Fibroblast of skin of back (primary cell): ENCODE measurements around the gene NFIB.

ENCODE experiments used
- DNase-seq: peaks from one replicate; pipeline ENCODE4 v3.0.0-alpha.2; 2013

NFIB gene

DNA sequence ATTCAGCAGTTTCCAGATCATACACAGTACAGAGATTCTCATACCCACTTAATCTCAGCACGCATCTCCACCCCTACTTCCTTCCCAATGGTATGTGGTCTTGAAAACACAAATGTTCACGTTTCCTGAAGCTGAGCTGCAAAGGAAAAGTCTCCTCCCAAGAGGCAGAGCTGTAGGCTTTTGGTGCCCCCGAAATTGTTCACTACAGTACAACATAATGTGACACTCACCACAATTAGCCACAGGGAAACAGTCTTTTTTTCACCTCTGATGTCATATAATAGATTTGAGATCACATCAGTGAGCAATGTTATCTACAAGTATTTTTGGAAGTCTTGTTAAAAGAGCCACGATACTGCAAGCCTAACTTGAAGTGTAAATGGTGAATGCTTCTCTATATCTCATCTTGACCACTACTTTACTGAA lies 40.2 kb downstream of the NFIB start:
- DNase-seq: no peak

DNA sequence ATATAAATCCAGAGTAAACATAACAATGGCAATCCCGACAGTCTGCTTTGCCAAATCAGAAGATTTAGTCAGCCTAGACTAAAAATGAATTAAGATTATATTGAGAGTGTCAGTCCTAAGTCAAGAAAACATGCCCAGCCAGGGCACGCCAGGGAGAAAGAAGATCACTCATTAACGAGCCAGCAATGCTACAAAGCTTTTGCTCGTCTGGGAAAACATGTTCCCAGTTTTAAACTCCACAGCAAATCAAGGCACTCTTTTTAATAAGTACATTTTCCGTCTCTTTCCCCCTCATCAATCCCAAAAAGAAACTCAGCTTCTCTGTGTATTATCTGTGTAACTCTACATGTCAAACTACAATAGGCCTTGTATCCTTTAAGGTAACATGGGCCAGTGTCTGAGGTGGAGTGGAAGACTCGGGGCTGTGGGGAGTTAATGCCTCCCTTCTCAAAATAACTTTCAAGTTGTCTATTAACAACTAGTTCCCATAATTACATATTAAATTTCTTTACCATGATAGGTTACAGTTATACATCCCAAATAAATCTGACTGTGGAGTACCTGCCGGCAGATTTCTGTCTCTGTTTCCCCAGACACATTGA lies 40.9 kb downstream of the NFIB start:
- no peak for DNase-seq

DNA sequence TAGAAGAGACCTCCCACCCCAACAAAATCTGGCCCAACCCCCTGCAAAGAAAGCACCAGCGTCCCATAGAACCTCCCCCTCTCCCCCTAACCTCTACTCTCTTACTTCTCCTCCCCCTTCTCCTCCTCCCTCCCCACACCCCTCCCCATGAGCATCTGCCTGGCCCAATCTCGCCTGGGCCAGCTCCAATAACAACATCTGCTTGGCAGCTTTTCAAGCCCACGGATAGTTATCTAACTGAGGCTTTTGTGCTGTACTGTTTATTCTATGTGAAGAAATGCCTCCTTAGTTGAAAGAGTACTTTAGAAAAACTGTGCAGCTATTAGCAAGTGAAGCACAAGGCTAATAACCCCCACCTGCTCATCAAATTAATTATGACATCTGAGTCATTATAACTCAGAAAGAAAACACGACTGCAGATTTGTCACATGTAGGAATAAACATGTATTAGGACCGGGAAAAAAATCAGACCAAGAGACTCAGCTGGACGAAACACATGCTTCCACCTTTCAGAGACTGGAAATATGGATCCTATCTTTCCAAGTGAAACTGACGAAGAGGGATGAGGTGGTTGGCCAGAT lies 42.8 kb downstream of the NFIB start:
- peak; percentile 53 for DNase-seq

DNA sequence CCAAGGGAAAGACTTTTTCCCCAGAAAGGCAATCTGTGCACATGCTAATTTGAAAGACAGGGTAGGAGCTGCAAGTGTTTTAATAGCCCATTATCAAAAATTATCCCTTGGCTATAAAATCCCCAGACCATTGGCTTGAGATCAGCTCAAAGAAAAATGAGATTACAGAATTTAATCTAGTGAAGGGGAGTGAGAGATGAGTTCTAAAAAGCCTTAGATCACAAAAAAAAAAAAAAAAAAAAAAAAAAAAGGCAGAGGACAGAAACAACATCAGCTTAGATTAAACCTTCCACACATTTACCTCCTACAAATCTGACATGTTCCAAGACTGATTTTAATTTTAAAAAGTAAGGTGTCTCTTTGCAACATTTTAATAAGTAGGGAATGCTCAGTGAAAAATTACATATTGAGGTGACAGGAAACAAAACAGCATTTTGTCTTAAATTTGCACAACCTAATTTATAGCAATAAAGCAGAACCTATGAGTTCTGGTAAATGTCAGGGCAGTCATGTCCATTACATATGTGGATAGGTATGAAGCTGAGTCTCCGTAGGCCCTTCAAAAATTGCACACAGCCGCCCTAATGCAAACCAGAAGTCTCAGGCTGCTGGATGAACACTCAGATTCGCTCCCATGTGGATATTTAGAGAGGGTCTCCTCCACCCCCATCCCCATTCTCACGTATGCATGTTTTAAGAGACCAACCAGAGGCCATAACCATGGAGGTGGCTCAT lies 43.4 kb downstream of the NFIB start:
- DNase-seq: no peak

DNA sequence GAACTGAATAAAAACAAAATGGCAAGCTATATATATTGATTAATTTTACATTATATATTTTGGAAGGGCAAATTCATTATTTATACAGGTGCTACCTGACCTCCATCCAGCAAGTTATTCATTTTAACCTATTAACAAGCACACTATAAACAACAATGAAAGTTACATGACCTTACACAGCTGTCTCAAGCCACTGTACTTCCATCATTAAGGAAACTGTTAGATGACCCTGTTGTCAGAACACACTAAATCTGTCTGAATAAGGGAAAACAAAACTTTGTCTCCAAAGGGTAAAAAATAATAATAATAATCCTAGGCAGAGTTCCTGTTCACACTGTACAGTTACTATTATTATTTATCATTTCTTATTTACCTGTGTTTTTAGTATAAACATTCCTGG lies 44.0 kb downstream of the NFIB start:
- DNase-seq: no peak

DNA sequence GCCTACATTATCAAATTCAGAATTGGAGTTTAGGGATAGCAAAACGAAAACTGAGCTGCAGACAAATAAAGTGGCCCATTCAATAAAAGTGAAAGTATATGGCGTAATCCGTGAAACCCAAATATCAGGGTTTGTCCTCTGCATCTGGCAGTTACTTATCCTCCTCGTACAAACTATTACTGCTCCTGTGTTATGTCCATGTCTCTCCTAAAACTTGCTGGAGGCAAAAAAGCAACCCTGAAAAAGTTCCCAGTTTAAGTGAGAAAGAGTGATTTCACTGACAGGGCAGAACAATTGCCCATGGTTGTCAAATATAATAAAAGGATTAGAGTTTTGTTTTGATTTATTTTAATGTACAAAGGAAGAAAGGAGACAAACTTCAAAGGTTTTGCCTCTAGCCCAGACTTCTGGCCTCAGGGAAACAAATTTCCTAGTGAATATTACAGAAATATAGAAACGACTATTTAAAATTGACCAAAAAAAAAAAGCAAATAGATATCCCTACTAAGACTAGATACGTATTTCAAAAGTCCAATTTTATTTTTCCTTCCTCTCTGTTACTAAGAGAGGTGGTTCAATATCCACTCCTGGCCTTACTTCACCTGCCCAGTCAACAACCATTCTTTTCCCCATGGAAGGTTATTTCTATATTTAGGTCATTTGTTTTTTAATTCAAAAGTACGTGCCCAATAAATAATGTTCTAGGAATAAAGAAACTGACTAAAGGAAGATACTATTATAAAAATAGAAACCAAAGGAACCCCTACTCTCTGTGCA lies 50.0 kb downstream of the NFIB start:
- no peak for DNase-seq

DNA sequence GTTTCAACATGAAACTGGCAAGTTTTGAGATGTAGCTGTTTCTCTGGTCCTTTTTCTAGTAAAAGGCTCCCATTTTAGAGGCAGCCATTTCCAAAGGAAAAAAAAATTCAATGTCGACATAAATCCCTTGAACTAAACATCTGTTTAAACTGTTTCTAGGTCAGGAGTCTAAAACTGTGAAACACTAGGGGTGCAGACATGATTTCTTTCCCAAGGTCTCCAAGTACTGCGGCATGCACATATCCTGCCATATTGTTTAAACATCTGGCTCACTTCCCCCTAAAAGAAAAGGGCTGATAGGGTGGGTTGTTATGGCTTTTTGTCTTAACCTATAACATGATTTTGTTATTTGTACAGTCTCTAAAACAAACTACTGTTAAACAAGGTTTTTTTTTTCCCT lies 51.1 kb downstream of the NFIB start:
- DNase-seq: no peak

DNA sequence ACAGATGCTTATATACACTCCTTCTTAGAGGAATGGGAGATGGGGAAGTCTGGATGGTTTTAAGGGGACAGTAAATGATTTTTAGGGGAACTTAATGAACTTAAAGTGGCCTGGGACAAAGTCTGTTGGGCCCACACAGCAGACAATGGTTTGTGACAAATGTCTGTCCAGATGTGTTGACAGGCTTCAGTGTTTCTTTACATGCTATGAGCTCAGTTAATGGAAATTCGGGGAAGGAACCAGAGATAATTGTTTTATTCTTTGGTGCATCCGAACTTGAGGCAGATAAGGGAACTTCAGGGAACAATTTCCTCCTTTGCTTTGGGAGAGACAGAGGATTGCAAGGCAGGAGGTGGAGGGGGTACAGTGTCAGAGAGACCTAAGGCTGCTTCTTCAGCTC lies 52.3 kb downstream of the NFIB start:
- no peak for DNase-seq

DNA sequence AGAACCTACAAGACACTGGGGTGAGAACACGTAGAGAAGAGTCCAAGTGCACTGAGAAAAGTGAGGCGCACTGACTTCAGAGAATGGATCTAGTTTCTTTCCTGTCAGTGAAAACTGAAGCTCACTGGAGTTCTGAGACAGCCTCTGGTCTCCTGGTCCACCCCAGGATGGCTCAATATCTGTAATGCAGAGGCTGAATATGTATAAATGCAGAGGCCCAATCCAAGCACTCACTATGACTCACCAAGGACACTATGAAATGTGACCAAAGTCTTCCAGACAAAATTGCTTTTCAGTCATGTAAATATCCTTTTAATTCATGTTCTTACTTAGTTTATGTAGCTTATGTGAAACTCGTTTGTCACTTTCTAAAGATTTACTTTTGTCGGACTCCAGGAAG lies 53.8 kb downstream of the NFIB start:
- no peak for DNase-seq

DNA sequence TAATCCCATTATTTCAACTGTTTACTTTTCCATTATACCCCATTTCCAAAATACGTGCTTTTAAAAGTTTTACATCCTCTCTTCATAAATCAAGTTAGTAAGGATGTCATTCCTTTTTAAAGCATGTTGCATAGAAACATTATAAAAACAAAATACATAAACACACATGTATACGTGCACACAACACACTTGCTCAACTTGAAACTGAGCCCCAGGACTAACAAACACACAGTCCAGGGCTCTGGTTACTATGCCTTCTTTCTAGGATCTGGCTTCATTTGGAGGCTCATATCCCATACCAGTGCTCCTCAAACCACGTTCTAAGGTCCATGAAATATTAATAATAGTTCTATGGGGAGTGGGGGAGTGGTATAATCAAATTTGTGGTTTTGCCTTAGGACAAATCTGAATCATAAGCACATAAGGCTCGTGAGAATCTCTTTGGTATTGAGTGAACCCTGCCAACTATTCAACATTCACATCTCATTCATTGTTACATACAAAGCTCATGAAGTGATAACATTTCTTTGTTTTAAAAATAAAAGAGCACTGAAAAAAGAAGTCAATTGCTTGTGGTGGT lies 55.2 kb downstream of the NFIB start:
- peak; percentile 61 for DNase-seq

DNA sequence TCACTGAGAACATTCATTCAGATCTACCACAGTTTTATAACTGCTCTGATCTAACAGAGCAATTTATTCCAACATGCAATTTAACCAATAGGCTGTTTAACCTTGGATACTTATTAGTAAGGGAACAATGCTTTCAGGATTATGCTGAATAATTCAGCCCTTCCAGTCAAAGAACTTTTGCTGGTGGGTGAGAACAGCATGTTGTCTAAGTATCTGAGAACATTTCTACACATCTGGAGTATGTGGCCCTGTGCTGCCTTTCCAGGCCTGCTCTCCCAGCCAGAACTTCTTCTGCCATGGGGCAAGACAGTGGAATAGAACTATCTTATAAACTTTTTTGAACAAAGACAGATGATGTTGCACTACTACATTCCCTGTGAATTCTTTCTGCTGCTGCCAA lies 55.8 kb downstream of the NFIB start:
- no peak for DNase-seq

DNA sequence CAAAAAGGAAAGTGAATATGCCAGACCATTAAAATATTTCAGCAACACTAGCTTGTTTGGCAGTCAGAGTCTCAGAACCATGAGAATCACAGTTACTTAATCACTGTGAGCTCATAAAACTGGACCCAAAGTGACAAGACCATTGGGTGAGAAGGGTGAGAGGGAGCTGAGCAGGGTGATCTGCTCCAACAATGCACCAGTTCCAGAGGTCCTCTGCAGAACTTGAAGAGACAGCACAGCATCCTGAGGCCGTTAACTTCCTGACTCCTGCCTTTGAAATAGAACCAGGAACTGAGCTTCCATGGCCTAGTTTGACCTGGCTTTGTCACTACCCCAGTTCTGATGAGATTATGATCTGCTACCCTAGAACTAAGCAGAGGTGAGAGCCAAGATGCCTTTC lies 57.4 kb downstream of the NFIB start:
- no peak for DNase-seq

DNA sequence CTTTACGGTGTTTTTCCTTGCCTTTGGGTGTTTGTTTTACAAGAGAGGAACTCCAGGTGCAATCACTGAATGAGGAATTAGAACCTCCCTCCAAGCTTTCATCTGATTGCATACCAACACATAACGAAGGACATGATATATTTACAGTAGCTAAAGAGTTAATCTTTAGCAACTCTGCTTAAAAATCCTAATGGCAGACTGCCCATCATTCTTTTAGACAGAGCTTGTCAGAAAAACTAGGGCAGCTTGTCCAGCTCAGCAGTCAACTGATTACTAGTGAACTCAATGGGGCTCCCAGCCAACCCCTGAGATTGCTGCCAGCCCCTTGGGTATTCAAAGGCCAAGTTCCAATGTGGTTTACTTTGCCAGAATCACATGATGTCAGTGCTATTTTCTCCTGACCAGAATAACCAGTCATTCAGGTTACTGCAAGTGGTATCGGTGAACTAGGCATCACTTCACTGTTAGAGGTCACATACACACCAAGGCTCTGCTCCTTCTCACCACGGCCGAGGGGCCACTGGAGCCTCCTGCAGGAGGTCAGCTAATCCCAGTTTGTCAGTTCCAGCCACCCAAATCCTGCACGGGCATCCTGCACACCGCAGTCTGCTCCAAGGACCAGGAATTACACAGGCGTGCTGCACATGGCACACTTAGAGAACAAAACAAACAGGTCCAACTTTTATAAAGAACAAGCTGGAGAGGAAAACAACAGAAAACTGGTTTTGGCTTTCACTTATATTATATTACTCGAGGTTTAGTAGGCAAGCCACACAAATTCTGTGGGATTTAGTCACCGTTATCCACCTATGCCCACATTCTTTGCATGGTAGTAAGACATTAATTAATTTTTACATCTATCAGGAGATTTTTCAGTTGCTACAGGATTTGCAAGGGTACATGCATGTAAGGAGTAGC lies 62.5 kb downstream of the NFIB start:
- peak; percentile 61 for DNase-seq

DNA sequence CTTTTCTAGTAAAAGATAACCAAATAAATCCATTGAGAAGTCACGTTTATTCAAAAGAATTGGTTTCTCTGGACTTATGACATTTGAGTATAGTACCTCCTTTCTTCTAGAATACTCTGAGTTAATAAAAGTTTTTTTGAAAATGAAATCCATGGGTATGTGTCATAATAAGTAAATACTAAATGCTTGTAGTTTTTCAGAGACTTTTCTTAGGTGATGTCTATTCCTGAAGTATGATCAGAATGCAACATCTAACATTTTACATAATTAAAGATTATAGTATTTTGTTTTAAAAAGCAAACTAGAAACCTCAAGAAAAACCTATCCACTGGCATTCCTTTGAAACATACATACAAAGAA lies 63.2 kb downstream of the NFIB start:
- peak; percentile 48 for DNase-seq

DNA sequence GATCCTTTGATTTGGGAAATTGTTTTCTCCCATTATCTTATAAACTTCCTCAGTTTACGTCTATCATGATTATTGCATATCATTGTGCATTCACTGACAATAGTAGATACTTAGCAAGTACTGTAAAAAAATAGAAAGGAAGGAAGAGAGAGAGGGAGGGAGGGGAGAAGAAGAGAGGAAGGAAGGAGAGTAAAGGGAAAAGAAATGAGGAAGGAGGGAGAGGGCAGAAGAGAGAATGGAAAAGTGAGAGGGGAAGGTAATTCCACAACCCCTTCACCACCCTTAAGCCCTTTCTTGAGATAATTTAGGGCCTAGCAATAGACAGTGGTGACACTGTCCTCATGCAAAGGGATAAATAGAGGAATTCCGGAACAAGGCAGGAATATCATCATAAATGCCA lies 64.4 kb downstream of the NFIB start:
- DNase-seq: no peak

DNA sequence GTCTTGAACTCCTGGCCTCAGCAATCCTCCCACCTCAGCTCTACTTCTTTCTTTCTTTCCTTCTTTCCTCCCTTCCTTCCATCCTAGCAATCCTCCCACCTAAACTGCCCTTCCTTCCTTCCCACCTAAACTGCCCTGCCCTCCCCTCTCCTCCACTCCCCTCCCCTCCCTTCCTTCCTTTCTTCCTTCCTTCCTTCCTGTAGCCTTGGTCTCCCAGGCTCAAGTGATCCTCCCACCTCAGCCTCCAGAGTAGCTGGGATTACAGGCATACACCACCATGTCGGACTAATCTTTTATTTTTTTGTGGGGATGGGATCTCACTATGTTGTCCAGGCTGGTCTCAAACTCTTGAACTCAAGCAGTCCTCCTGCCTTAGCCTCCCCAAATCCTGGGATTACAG lies 65.8 kb downstream of the NFIB start:
- no peak for DNase-seq

DNA sequence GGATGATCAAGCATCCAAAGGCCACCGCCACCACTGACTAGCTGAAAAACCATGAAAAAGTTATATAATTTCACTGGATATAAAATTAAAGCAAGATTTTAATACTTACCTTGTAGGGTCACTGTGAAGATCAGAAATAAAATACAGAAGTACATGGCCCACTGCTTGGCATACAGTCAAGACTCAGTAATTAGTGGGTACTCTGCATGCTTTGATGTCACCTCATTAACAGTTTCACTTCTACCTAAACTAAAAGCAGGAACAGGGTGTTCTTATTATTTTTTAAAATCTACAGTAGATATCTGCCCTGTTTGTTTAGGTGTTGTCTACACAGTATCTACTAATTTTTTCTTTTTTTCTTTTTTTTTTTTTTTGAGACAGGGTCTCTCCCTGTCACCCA lies 66.4 kb downstream of the NFIB start:
- DNase-seq: no peak

DNA sequence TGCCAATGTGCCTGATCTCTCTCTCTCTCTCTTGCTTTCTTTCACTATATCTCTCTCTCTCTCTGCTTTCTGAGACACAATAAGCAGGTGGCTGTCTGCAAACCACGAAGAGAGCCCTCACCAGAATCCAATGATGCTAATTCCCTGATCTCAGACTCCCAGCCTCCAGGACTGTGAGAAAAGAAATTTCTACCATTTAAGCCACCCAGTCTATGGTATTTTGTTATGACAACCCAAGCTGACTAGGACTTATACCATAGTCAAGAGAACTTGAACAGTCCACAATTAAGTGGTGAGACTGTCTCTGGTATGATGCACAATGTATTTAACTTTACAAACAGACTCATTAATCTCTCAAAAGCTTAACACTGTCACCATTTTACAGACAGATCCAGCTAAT lies 67.0 kb downstream of the NFIB start:
- no peak for DNase-seq

DNA sequence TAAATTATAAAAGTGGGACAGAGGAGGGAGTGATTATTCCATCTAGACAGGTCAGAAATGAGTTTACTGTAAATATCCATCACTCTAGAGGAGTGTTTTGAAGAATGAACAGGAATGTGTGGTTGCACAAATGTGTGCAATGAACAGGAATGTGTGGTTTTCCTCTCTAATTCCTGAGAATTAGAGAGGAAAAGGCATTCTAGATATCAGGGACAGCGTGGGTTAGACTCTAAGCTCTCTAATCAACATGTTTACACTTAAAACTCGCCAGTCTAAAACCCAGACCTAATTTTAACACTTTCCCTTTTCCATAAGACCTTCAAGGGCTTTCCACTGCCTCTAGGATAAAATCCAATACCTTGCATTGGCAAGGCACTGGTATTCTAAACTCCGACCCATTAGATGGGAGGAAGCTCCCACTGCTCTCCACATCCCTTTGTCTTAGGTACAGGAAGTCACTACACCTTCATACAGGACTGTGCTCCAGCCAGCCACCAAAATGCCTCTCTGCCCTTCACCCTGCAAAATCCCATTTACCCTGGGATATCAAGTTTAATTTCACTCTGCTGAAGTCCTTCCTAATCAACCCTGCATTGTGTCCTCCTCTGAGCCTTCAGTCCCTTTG lies 67.9 kb downstream of the NFIB start:
- DNase-seq: peak; percentile 49

DNA sequence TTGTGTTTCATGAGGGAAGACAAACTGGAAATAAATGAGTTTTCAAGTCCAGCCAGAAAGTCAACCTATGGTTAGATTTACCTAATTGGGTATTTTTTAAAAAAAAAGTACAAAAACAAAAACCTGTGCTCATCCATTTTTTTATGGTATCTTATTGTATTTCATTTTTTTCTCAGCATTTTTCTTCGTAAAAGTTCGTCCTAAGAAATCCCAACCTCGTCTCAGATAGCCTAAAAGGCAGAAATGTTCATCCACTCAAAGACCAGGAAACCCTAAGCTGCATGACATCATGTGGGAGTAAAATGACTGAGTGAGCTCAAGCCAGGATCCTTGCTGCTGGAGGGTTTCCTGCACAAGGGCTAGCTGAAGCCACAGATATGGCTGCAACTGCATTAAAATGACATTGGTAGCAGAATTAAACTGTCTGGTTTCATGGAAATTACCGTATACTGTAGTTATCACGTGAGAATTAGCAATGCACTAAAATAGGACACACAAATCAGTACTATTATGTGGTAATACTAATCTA lies 70.4 kb downstream of the NFIB start:
- DNase-seq: no peak

DNA sequence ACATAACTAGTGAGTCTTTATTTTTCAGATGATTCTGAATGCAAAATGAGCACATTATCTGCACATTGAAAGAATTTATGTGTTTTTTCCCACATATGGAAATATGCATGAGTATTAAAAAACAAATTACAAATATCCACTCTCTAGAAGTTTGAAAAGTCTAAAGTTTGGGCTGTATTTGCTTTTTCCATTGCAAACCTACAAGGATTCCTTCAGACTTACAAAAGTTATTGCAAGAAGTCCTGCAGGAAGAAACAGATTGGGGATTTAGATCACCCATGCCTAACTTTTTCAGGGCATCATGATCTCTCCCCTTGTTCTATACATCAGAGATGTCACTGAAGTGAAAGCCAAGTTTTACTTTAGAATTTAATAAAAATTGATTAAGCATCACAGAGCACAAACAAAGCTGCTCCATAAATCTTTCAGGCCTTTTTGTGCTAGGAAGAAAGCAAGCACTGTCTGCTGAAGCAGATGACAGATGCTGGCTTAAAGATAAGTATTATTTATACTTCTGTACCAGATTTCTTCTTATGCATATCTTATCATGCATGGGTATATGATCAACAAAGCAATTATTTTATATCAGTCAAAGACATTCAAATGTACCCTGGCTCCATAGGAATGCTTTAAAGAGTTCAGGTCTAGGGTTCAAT lies 71.7 kb downstream of the NFIB start:
- DNase-seq: no peak
